Measurements from ENCODE around the gene ARAP2.

DNA sequence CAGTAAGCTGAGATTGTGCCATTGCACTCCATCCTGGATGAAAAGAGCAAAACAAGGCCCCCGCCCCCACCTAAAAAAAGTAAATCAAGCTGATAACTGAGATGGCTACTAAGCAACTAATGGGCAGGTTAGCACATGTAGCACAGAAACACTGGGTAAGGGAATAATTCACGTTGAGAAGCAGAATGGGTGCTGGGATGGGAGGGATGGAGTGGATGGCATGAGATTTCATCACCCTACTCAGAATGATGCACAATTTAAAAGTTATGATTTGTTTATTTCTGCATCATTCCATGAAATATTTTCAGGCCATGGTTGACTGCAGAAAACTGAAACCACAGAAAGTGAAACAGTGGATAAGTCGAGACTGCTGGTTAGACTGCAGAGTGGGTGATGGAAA is 224.0 kb downstream of the ARAP2 start:
- TF ChIP-seq, protein P1, sequence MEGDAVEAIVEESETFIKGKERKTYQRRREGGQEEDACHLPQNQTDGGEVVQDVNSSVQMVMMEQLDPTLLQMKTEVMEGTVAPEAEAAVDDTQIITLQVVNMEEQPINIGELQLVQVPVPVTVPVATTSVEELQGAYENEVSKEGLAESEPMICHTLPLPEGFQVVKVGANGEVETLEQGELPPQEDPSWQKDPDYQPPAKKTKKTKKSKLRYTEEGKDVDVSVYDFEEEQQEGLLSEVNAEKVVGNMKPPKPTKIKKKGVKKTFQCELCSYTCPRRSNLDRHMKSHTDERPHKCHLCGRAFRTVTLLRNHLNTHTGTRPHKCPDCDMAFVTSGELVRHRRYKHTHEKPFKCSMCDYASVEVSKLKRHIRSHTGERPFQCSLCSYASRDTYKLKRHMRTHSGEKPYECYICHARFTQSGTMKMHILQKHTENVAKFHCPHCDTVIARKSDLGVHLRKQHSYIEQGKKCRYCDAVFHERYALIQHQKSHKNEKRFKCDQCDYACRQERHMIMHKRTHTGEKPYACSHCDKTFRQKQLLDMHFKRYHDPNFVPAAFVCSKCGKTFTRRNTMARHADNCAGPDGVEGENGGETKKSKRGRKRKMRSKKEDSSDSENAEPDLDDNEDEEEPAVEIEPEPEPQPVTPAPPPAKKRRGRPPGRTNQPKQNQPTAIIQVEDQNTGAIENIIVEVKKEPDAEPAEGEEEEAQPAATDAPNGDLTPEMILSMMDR (IDR thresholded peaks at IDR 0.05) = no peak
- TF ChIP-seq POLR2A (IDR thresholded peaks at IDR 0.05) = no peak
